HepG2 (cell line): ENCODE measurements around the gene CDC42EP4. TPM values are rescaled to one million over a fixed set of nuclear protein-coding genes. Genes with fewer than 3 reads are reported as not detected.

ENCODE experiments used
- ASH2L ChIP-seq: fragments of 300-600, 200-600 bp; sonication (generic); IDR thresholded peaks from 2 replicates; pipeline ENCODE4 v1.7.0; 2017; ENCODE audit warnings: low read depth, mild to moderate bottlenecking, moderate library complexity, mixed read lengths, low read length; ENCODE audit not compliant: insufficient read length
- ATF7 ChIP-seq, 2 experiments: fragments of 450-650 bp in 1 of 2; sonication (generic) in 1 of 2; formaldehyde crosslinking in 1 of 2; IDR thresholded peaks; 2 replicates each; pipeline versions ENCODE4 v1.4.0 to v1.6.1; 2016 to 2020; ENCODE audit warnings: antibody characterized with exemption in 1 of 2, mild to moderate bottlenecking in 1 of 2, missing genetic modification reagents in 1 of 2
- CHD2 ChIP-seq: IDR thresholded peaks from 2 replicates; pipeline ENCODE4 v1.6.1; 2011; ENCODE audit warnings: low read depth, low read length, improper control_type of control experiment
- FOXJ3 ChIP-seq: sonication (generic); formaldehyde crosslinking; IDR thresholded peaks from 2 replicates; pipeline ENCODE4 v1.4.0; 2020; ENCODE audit warnings: missing genetic modification reagents, mild to moderate bottlenecking, borderline replicate concordance
- FOXO4 ChIP-seq: sonication (generic); formaldehyde crosslinking; conservative IDR thresholded peaks from 2 replicates; pipeline ENCODE4 v1.8.1; 2023; ENCODE audit warnings: missing genetic modification reagents
- KAT7 ChIP-seq: IDR thresholded peaks from 2 replicates; pipeline ENCODE4 v1.6.1; 2018; ENCODE audit warnings: borderline replicate concordance, missing compliant biosample characterization
- KDM5B ChIP-seq: sonication (generic); formaldehyde crosslinking; IDR thresholded peaks from 2 replicates; pipeline ENCODE4 v1.4.0; 2020; ENCODE audit warnings: missing genetic modification reagents, mild to moderate bottlenecking, borderline replicate concordance
- MTA1 ChIP-seq: sonication (generic); formaldehyde crosslinking; IDR thresholded peaks from 2 replicates; pipeline ENCODE4 v1.4.0; 2020; ENCODE audit warnings: missing genetic modification reagents, mild to moderate bottlenecking, borderline replicate concordance
- MYPOP ChIP-seq: sonication (generic); formaldehyde crosslinking; IDR thresholded peaks from 2 replicates; pipeline ENCODE4 v1.8.1; 2023; ENCODE audit warnings: mild to moderate bottlenecking, moderate library complexity, missing genetic modification reagents
- NR2F2 ChIP-seq: IDR thresholded peaks from 2 replicates; pipeline ENCODE4 v1.6.1; 2012; ENCODE audit warnings: low read depth, inconsistent platforms, borderline replicate concordance
- NR3C1 ChIP-seq: sonication (generic); formaldehyde crosslinking; IDR thresholded peaks from 2 replicates; pipeline ENCODE4 v1.4.0; 2020; ENCODE audit warnings: missing genetic modification reagents
- PRMT3 ChIP-seq: sonication (generic); formaldehyde crosslinking; IDR thresholded peaks from 2 replicates; pipeline ENCODE4 v1.8.1; 2022; ENCODE audit warnings: low read depth, mild to moderate bottlenecking, moderate library complexity, missing genetic modification reagents, borderline replicate concordance
- SATB2 ChIP-seq: sonication (generic); formaldehyde crosslinking; IDR thresholded peaks from 2 replicates; pipeline ENCODE4 v1.5.0; 2020; ENCODE audit warnings: missing genetic modification reagents
- SMC3 ChIP-seq: IDR thresholded peaks from 2 replicates; pipeline ENCODE4 v1.6.1; 2011; ENCODE audit warnings: low read length, improper control_type of control experiment
- TCF12 ChIP-seq, 2 experiments: fragments of 450-650 bp in 1 of 2; sonication (generic) in 1 of 2; formaldehyde crosslinking in 1 of 2; IDR thresholded peaks; 2 replicates each; pipeline versions ENCODE4 v1.6.1 to v1.8.0; 2017 to 2022; ENCODE audit warnings: antibody characterized with exemption in 1 of 2, mild to moderate bottlenecking in 1 of 2, missing genetic modification reagents in 1 of 2, moderate library complexity in 1 of 2
- ZBTB20 ChIP-seq: sonication (generic); formaldehyde crosslinking; IDR thresholded peaks from 2 replicates; pipeline ENCODE4 v1.8.1; 2023; ENCODE audit warnings: missing genetic modification reagents, low read depth, mild to moderate bottlenecking, borderline replicate concordance
- ZFY ChIP-seq: sonication (generic); formaldehyde crosslinking; IDR thresholded peaks from 2 replicates; pipeline ENCODE4 v1.4.0; 2020; ENCODE audit warnings: missing genetic modification reagents
- ZNF121 ChIP-seq: sonication (generic); formaldehyde crosslinking; IDR thresholded peaks from 2 replicates; pipeline ENCODE4 v1.5.0; 2020; ENCODE audit warnings: mild to moderate bottlenecking, missing genetic modification reagents
- ZNF251 ChIP-seq: sonication (generic); formaldehyde crosslinking; IDR thresholded peaks from 2 replicates; pipeline ENCODE4 v1.9.0; 2021; ENCODE audit warnings: mild to moderate bottlenecking, missing genetic modification reagents
- ZNF326 ChIP-seq: sonication (generic); formaldehyde crosslinking; IDR thresholded peaks from 2 replicates; pipeline ENCODE4 v1.4.0; 2020; ENCODE audit warnings: missing genetic modification reagents, borderline replicate concordance
- ZNF329 ChIP-seq: sonication (generic); formaldehyde crosslinking; IDR thresholded peaks from 2 replicates; pipeline ENCODE4 v1.9.0; 2021; ENCODE audit warnings: low read depth, mild to moderate bottlenecking, missing genetic modification reagents
- ZNF350 ChIP-seq: sonication (generic); formaldehyde crosslinking; IDR thresholded peaks from 2 replicates; pipeline ENCODE4 v1.4.0; 2020; ENCODE audit warnings: mild to moderate bottlenecking, low read depth, missing genetic modification reagents, borderline replicate concordance
- ZNF446 ChIP-seq: sonication (generic); formaldehyde crosslinking; IDR thresholded peaks from 2 replicates; pipeline ENCODE4 v1.5.0; 2020; ENCODE audit warnings: mild to moderate bottlenecking, missing genetic modification reagents
- ZNF580 ChIP-seq: IDR thresholded peaks from 2 replicates; pipeline ENCODE4 v1.6.1; 2016; ENCODE audit warnings: low read depth, borderline replicate concordance
- ZNF766 ChIP-seq: sonication (generic); formaldehyde crosslinking; IDR thresholded peaks from 2 replicates; pipeline ENCODE4 v1.5.0; 2020; ENCODE audit warnings: missing genetic modification reagents, borderline replicate concordance
- ZNF775 ChIP-seq: sonication (generic); formaldehyde crosslinking; IDR thresholded peaks from 2 replicates; pipeline ENCODE4 v1.4.0; 2020; ENCODE audit warnings: missing genetic modification reagents, mild to moderate bottlenecking, moderate library complexity, borderline replicate concordance
- ZSCAN29 ChIP-seq: sonication (generic); formaldehyde crosslinking; conservative IDR thresholded peaks from 2 replicates; pipeline ENCODE4 v1.4.0; 2020; ENCODE audit warnings: mild to moderate bottlenecking, missing genetic modification reagents
- polyA plus RNA-seq, 8 experiments: library from polyadenylated mRNA; depleted of rRNA in 3 of 8; stranded (reverse) in 7 of 8; unstranded in 1 of 8; fragments of >200 nt; fragmentation: Illumina TruSeq in 4 of 8; extraction: Trizol in 4 of 8; gene quantifications; 2 replicates each; pipeline versions ENCODE4 v1.2.1 to v1.2.3, GENCODE V29; 2011 to 2016; ENCODE audit warnings: low read depth in 4 of 8, missing spikeins in 1 of 8, mixed read lengths in 1 of 8; ENCODE audit not compliant: insufficient read depth in 1 of 8
- total RNA-seq, 5 experiments: library from RNA; depleted of rRNA; stranded (reverse); fragments of >200 nt; fragmentation: Illumina TruSeq; extraction: Trizol; gene quantifications; 2 replicates each; pipeline ENCODE4 v1.2.3, GENCODE V29; 2016; ENCODE audit warnings: low read depth in 1 of 5
- TF ChIP-seq, protein P1 (sequence below): sonication (generic); formaldehyde crosslinking; IDR thresholded peaks from 2 replicates; pipeline ENCODE4 v1.5.0; 2020; ENCODE audit warnings: missing genetic modification reagents

CDC42EP4 gene
- total and polyA plus RNA-seq, 2 of the 13 experiments (the other 11 are each of a cell fraction or from before 2014, with no cell fraction given): 19.0 to 54.0 TPM

DNA sequence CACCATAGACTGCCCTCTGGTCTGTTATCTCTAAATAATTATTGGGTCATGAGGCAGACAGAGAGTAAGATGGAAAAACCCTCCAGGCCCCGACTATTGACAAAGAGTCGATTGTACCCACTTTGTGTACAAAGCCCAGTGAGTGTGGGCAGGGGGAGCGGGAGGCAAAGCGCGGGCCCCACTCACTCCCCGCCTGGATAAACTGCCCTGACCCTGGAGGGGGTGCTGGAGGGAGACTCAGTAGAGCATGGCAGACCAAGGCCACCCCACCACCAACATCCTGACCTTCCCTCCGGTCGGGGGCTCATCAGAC is 38.9 kb downstream of the CDC42EP4 start (continued):
- TF ChIP-seq ATF7 (IDR thresholded peaks at IDR 0.05) (no peak), ATF7 (CRISPR knock-in tag; IDR thresholded peaks at IDR 0.05) (peak; percentile 25; the same call in 1 of the 2 replicates), ZBTB20 (0 out of 2 replicates have a peak, but pooled peaks have one; percentile 39), FOXJ3 (peak; percentile 84; the same call in 1 of the 2 replicates), NR2F2 (peak; percentile 87), ZNF251 (CRISPR knock-in tag) (no peak), ZNF775 (CRISPR knock-in tag) (no peak), ZSCAN29 (0 out of 2 replicates have a peak, but pooled peaks have one; percentile 46), ZNF329 (CRISPR knock-in tag) (no peak; the same call in 1 of the 2 replicates), ZNF121 (CRISPR knock-in tag) (no peak; the same call in 1 of the 2 replicates), KDM5B (CRISPR knock-in tag) (no peak), SMC3 (no peak), ZNF350 (peak; percentile 78; the same call in 1 of the 2 replicates), MTA1 (CRISPR knock-in tag) (peak; percentile 97), ASH2L (peak; percentile 83), ZFY (CRISPR knock-in tag) (peak; percentile 60), MYPOP (CRISPR knock-in tag) (peak; percentile 73; the same call in 1 of the 2 replicates), ZNF326 (CRISPR knock-in tag) (no peak), FOXO4 (no peak), SATB2 (CRISPR knock-in tag) (0 out of 2 replicates have a peak, but pooled peaks have one; percentile 39), KAT7 (no peak), CHD2 (no peak), ZNF580 (CRISPR knock-in tag) (peak; percentile 75; the same call in 1 of the 2 replicates), TCF12 (IDR thresholded peaks at IDR 0.05) (no peak), TCF12 (CRISPR knock-in tag; IDR thresholded peaks at IDR 0.05) (0 out of 2 replicates have a peak, but pooled peaks have one; percentile 19), NR3C1 (CRISPR knock-in tag) (no peak), ZNF766 (CRISPR knock-in tag) (no peak; the same call in 1 of the 2 replicates), PRMT3 (CRISPR knock-in tag) (no peak), ZNF446 (no peak)
- TF ChIP-seq, protein P1, sequence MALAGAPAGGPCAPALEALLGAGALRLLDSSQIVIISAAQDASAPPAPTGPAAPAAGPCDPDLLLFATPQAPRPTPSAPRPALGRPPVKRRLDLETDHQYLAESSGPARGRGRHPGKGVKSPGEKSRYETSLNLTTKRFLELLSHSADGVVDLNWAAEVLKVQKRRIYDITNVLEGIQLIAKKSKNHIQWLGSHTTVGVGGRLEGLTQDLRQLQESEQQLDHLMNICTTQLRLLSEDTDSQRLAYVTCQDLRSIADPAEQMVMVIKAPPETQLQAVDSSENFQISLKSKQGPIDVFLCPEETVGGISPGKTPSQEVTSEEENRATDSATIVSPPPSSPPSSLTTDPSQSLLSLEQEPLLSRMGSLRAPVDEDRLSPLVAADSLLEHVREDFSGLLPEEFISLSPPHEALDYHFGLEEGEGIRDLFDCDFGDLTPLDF (CRISPR knock-in tag): peak; percentile 60; the same call in 1 of the 2 replicates
